Naive thymus-derived CD4-positive, alpha-beta T cell (primary cell): Measurements from ENCODE around the gene FRMD8. TPM values are rescaled to one million over a fixed set of nuclear protein-coding genes. Genes with fewer than 3 reads are reported as not detected.

Experiments
- ATAC-seq: fragments of 150-1000 bp; cut with Tn5 transposase; 2 replicates; pipeline ENCODE4 v1.10.0; 2021; ENCODE audit warnings: mild to moderate bottlenecking, moderate library complexity
- CTCF ChIA-PET: fragments of 350-600 bp; sonication (Branson Sonifier 250); formaldehyde crosslinking; loops from one replicate; lab custom pipeline; 2021; ENCODE audit warnings: antibody characterized with exemption; lab: Charles Lee
- POLR2A ChIA-PET: fragments of 350-600 bp; sonication (Branson Sonifier 250); formaldehyde crosslinking; loops from one replicate; lab custom pipeline; 2021; ENCODE audit warnings: antibody characterized with exemption, inconsistent platforms; lab: Charles Lee
- DNase-seq, 9 donors: peaks; one replicate each; pipeline versions ENCODE4 v3.0.0 to v3.0.0-alpha.2; 2020 to 2022; ENCODE audit warnings: mixed read lengths in 1 of 9
- H3K27ac ChIP-seq: one replicate; pipeline ENCODE4 v1.7.0; 2013; ENCODE audit warnings: mild to moderate bottlenecking, low read depth, low read length, moderate library complexity
- H3K27me3 ChIP-seq, 2 donors: one replicate each; pipeline ENCODE4 v1.7.0; 2013; ENCODE audit warnings: low read length in 2 of 2, mild to moderate bottlenecking in 2 of 2, moderate library complexity in 2 of 2; ENCODE audit not compliant: control insufficient read depth in 2 of 2, insufficient read depth in 2 of 2
- H3K36me3 ChIP-seq, 3 experiments: 1 replicate in 2 of 3; 2 replicates in 1 of 3; pipeline ENCODE4 v1.7.0; 2013; ENCODE audit warnings: low read length in 3 of 3, mild to moderate bottlenecking in 3 of 3, moderate library complexity in 1 of 3; ENCODE audit not compliant: insufficient read depth in 3 of 3, control insufficient read depth in 2 of 3
- H3K4me1 ChIP-seq, 2 donors: one replicate each; pipeline ENCODE4 v1.7.0; 2013; ENCODE audit warnings: low read length in 2 of 2, mild to moderate bottlenecking in 2 of 2, moderate library complexity in 1 of 2; ENCODE audit not compliant: control insufficient read depth in 2 of 2, insufficient read depth in 2 of 2
- H3K4me3 ChIP-seq: 2 replicates; pipeline ENCODE4 v1.7.0; 2013; ENCODE audit warnings: mild to moderate bottlenecking, low read length
- H3K9me3 ChIP-seq, 3 experiments: 1 replicate in 2 of 3; 2 replicates in 1 of 3; pipeline ENCODE4 v1.7.0; 2013; ENCODE audit warnings: low read length in 3 of 3; ENCODE audit not compliant: control insufficient read depth in 2 of 3
- H3K27ac Mint-ChIP-seq, 9 donors: one replicate each; pipeline ENCODE4 v1.8.0; 2020 to 2022; ENCODE audit warnings: mixed read lengths in 9 of 9, mild to moderate bottlenecking in 8 of 9, moderate library complexity in 5 of 9, inconsistent platforms in 2 of 9
- H3K27me3 Mint-ChIP-seq, 5 donors: one replicate each; pipeline ENCODE4 v1.8.0; 2021 to 2022; ENCODE audit warnings: mixed read lengths in 5 of 5, mild to moderate bottlenecking in 1 of 5
- H3K36me3 Mint-ChIP-seq, 5 donors: one replicate each; pipeline ENCODE4 v1.8.0; 2020 to 2022; ENCODE audit warnings: mixed read lengths in 5 of 5, mild to moderate bottlenecking in 3 of 5, inconsistent platforms in 1 of 5
- H3K4me1 Mint-ChIP-seq, 7 donors: one replicate each; pipeline ENCODE4 v1.8.0; 2020 to 2022; ENCODE audit warnings: mixed read lengths in 7 of 7, mild to moderate bottlenecking in 3 of 7, inconsistent platforms in 1 of 7
- H3K4me3 Mint-ChIP-seq, 10 donors: one replicate each; pipeline ENCODE4 v1.8.0; 2020 to 2022; ENCODE audit warnings: mild to moderate bottlenecking in 10 of 10, mixed read lengths in 10 of 10, moderate library complexity in 6 of 10, inconsistent platforms in 2 of 10
- H3K9me3 Mint-ChIP-seq, 11 donors: one replicate each; pipeline ENCODE4 v1.8.0; 2020 to 2022; ENCODE audit warnings: mixed read lengths in 11 of 11, mild to moderate bottlenecking in 4 of 11, inconsistent platforms in 1 of 11, moderate library complexity in 1 of 11
- intact Hi-C, 2 donors: fragments of 100-400 bp; cut with micrococcal nuclease; formaldehyde crosslinking; loops; one replicate each; pipeline ENCODE4 v1.15.1; 2023
- polyA plus RNA-seq, 2 donors: library from polyadenylated mRNA; unstranded; fragments of 300-500 nt; fragmentation: Illumina TruSeq; gene quantifications; one replicate each; pipeline ENCODE4 v1.2.3, GENCODE V29; 2021
- total RNA-seq, 6 experiments: library from RNA in 5 of 6; stranded (reverse) in 5 of 6; gene quantifications; 1 replicate in 5 of 6; 2 replicates in 1 of 6; pipeline ENCODE4 v1.2.3 and lab custom pipeline; 2021 to 2026

FRMD8 gene
- total and polyA plus RNA-seq, 7 experiments from 2014 or later: 28.9 to 66.8 (median 44.7) TPM

DNA sequence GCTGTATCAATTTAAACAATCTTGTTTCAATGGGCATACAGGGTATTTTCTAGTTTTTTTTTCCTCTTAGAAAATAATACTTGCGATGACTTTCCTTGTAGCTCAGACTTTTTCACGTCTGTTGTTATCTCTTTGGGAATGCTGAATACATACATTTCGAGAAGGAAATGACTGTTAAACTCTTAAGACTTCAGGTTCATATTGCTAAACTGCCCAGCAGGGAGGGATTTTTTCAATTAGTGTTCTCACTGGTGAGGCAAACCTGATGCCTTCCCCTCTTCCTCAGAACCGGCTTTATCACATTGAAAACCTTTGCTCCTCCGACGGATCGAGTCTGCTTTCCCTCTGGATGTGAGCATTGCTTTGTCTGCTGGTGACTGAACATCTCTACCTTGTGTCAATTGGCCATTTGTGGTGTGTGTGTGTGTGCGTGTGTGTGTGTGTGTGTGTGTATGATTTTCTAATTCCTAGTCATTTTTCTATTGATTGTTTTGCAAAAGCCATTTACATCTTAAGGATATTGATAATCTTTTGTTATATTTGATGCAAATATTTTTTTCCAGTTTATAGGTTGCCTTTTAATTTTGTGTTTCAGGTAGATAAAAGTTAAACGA, 42.7 kb downstream of the FRMD8 start:
- ChIA-PET CTCF (interaction anchor here (0.5 to 1.3 kb wide), 6 partner anchors 8 to 980 kb away, joined by 3 to 4 read pairs (median 3); no protein-coding TSS in a partner anchor), POLR2A (interaction anchor here (1.2 to 21.7 kb wide), 5 partner anchors 12 to 70 kb away, joined by 4 to 2591 read pairs (median 278); partner anchors contain the start of genes FRMD8, MALAT1 and SLC25A45)
- Mint-ChIP-seq H3K4me1 (peaks cover 57 to 85% (median 73%) of the 10 kb centered on the region in 7 donors), H3K27ac (peak overlapping the region; percentile 97 to 100 (median 99)), H3K27me3 (peaks cover 0 to 15% (median 0%) of the 10 kb centered on the region in 5 donors), H3K9me3 (peaks cover 0 to 8% (median 0%) of the 10 kb centered on the region in 11 donors), H3K36me3 (peaks cover 4 to 53% (median 20%) of the 10 kb centered on the region in 5 donors), H3K4me3 (peak overlapping the region; percentile 91 to 100 (median 95))
- H3K4me1 ChIP-seq: peaks cover 63 to 67% of the 10 kb centered on the region in 2 donors
- no peaks in the 10 kb centered on the region for H3K27me3 ChIP-seq
- H3K9me3 ChIP-seq: no peaks in the 10 kb centered on the region
- H3K4me3 ChIP-seq: peak overlapping the region; percentile 74
- ATAC-seq (no peak), DNase-seq (no peak)
- H3K36me3 ChIP-seq: no peaks in the 10 kb centered on the region
- peak overlapping the region; percentile 98 for H3K27ac ChIP-seq
- intact Hi-C loops: loop anchor here in 1 of 2 donors (10.0 kb wide), 1 partner anchor 654 kb away; the partner anchor contains the start of gene SF1

DNA sequence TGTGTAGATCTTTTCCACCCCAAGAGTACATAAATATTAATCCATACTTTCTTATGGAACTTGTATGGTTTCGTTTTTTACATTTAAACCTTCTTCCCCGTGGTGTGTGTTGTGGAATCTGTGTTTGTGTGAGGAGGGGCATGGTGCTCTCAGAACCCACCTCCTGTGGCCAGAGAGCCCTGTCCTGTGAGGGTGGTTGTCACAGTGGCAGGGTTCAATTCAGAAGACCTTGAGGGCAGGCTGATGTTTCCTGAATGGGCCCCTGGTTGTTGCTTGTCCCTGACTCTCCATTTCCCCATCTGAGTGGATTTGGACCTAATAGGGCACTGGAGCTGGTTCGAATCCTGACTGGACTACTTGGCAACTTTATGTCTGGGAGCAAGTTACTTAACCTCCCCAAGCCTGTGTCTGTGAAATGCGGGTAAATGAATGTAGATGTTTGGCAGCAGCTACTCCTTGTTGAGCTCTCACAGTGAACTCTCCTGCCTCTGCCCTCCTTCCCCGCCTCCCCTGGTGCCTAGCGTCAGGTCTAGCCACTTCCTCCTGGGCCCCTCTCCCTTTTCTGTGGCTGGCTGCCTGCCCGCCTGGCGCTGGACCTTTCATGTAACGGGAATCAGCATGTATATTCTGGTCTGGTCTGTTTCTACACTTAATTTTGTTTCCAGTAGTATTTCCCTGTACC, 43.4 kb downstream of the FRMD8 start:
- POLR2A ChIA-PET: interaction anchor here (0.7 to 21.7 kb wide), 12 partner anchors 11 to 97 kb away, joined by 3 to 2591 read pairs (median 5); partner anchors contain the start of genes DPF2, MALAT1 and SLC25A45
- ATAC-seq: no peak
- intact Hi-C loops: loop anchor here in 1 of 2 donors (1.0 to 10.0 kb wide), 2 partner anchors 67 to 655 kb away; partner anchors contain the start of gene SF1
- peaks cover 0 to 8% (median 0%) of the 10 kb centered on the region in 5 donors for H3K27me3 Mint-ChIP-seq
- H3K4me1 ChIP-seq: peaks cover 63 to 67% of the 10 kb centered on the region in 2 donors
- peaks cover 0 to under 1% (median 0%) of the 10 kb centered on the region in 3 experiments for H3K36me3 ChIP-seq
- H3K36me3 Mint-ChIP-seq: peaks cover 0 to 52% (median 17%) of the 10 kb centered on the region in 5 donors
- peak overlapping the region; percentile 74 for H3K4me3 ChIP-seq
- H3K27ac Mint-ChIP-seq: peak overlapping the region; percentile 97 to 100 (median 99)
- peaks cover 63 to 86% (median 80%) of the 10 kb centered on the region in 7 donors for H3K4me1 Mint-ChIP-seq
- no peaks in the 10 kb centered on the region for H3K27me3 ChIP-seq
- H3K4me3 Mint-ChIP-seq: peak overlapping the region; percentile 80 to 100 (median 94)
- peaks cover 0 to 4% (median 0%) of the 10 kb centered on the region in 11 donors for H3K9me3 Mint-ChIP-seq
- CTCF ChIA-PET: interaction anchor here (0.5 to 1.6 kb wide), 4 partner anchors 9 to 68 kb away, joined by 3 to 19 read pairs (median 3); no protein-coding TSS in a partner anchor
- peak in 7 of 9 donors; percentile 42 to 54 (median 48) for DNase-seq
- H3K9me3 ChIP-seq: no peaks in the 10 kb centered on the region
- H3K27ac ChIP-seq: peak overlapping the region; percentile 98

DNA sequence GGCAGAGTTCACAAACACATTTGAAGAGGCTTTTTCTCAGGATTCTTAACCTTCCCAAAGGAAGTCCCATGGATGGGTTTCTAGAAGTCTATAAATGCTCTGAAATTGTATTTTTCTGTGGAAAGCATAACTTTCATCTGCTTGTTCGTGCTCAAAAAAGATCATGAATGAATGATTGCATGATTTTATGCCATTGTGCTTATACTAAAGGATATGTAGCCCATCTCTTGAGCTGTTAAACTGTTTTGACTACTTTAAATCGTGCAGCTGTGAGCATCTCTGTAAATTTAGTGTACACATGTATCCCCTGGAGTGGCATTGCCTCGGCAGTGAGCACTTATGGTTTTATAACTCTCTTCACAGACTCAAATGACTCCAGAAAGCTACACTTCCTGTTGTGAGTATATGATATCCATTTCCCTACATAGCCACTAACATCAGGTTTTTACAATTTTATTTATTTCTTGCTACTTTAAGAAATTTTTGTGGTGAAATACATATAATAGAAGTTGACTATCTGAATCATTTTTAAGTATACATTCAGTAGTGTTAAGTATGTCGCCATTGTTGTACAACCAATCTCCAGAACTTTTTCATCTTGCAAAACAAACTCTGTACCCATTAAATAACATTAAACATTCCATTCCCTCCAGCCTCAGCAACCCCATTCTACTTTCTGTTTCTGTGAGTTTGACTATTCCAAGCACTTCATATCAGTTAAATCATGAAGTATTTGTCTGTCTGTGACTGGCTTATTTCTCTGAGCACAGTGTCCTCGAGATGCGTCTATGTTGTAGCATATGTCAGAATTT, 44.2 kb downstream of the FRMD8 start:
- Histone ChIP-seq H3K27me3 (no peaks in the 10 kb centered on the region), H3K4me1 (peaks cover 63 to 67% of the 10 kb centered on the region in 2 donors), H3K9me3 (no peaks in the 10 kb centered on the region), H3K4me3 (peak overlapping the region; percentile 74), H3K36me3 (peaks cover 0 to 8% (median 0%) of the 10 kb centered on the region in 3 experiments), H3K27ac (peak overlapping the region; percentile 98)
- DNase-seq (peak in 8 of 9 donors; percentile 20 to 60 (median 38)), ATAC-seq (no peak)
- intact Hi-C loops: loop anchor here in 1 of 2 donors (1.0 kb wide), 1 partner anchor 67 kb away; no protein-coding TSS in a partner anchor
- peaks cover 0 to 48% (median 16%) of the 10 kb centered on the region in 5 donors for H3K36me3 Mint-ChIP-seq
- no peaks in the 10 kb centered on the region for H3K9me3 Mint-ChIP-seq
- H3K4me1 Mint-ChIP-seq: peaks cover 62 to 93% (median 85%) of the 10 kb centered on the region in 7 donors
- ChIA-PET CTCF (interaction anchor here (0.6 to 1.6 kb wide), 3 partner anchors 9 to 68 kb away, joined by 3 to 19 read pairs (median 3); no protein-coding TSS in a partner anchor), POLR2A (interaction anchor here (0.6 to 21.7 kb wide), 14 partner anchors 10 to 169 kb away, joined by 3 to 2591 read pairs (median 4); partner anchors contain the start of genes DPF2, MALAT1, POLA2 and SLC25A45)
- peaks cover 0 to 3% (median 0%) of the 10 kb centered on the region in 5 donors for H3K27me3 Mint-ChIP-seq
- peak overlapping the region; percentile 97 to 100 (median 99) for H3K27ac Mint-ChIP-seq
- H3K4me3 Mint-ChIP-seq: peak overlapping the region; percentile 80 to 100 (median 94)

DNA sequence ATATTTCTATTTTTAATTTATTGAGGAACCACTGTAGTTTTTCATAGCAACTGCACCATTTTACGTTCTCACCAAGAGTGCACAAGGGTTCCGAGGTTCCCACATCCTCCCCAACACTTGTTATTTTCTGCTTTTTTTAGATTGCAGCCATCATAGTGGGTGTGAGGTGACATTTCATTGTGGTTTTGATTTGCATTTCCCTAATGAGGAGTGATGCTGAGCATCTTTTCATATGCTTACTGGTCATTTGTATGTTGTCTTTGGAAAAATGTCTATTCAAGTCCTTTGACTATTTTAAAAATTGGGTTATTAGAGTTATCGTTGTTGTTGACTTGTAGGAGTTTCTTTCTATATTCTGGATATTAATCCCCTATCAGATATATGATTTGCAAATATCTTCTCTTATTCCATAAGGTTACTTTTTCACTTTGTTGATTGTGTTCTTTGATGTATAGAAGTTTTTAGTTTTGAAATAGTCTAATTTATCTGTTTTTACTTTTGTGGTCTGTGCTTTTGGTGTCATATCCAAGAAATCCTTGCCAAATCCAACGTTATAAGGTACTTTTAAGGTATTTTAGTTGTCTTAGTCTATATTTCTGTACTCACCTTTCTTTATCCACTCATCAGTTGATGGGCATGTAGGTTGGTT, 45.1 kb downstream of the FRMD8 start:
- peaks cover 61 to 93% (median 85%) of the 10 kb centered on the region in 7 donors for H3K4me1 Mint-ChIP-seq
- H3K4me3 ChIP-seq: no peak overlapping the region
- no peaks in the 10 kb centered on the region for H3K9me3 ChIP-seq
- peak; percentile 28 for ATAC-seq
- CTCF ChIA-PET: interaction anchor here (0.8 to 1.5 kb wide), 5 partner anchors 11 to 80 kb away, joined by 3 to 42 read pairs (median 4); partner anchors contain the start of gene MALAT1
- intact Hi-C loops: no loop called here
- peaks cover 61 to 65% of the 10 kb centered on the region in 2 donors for H3K4me1 ChIP-seq
- peak overlapping the region; percentile 98 for H3K27ac ChIP-seq
- no peaks in the 10 kb centered on the region for H3K9me3 Mint-ChIP-seq
- no peaks in the 10 kb centered on the region for H3K27me3 ChIP-seq
- peak overlapping the region; percentile 74 to 100 (median 94) for H3K27ac Mint-ChIP-seq
- peaks cover 0 to 18% (median 0%) of the 10 kb centered on the region in 3 experiments for H3K36me3 ChIP-seq
- H3K4me3 Mint-ChIP-seq: peak overlapping the region; percentile 51 to 100 (median 70)
- H3K27me3 Mint-ChIP-seq: no peaks in the 10 kb centered on the region
- peaks cover 0 to 45% (median 11%) of the 10 kb centered on the region in 5 donors for H3K36me3 Mint-ChIP-seq
- peak in 8 of 9 donors; percentile 27 to 77 (median 71) for DNase-seq
- POLR2A ChIA-PET: interaction anchor here (0.7 to 1.5 kb wide), 9 partner anchors 10 to 621 kb away, joined by 3 to 61 read pairs (median 9); partner anchors contain the start of genes MALAT1 and NEAT1

DNA sequence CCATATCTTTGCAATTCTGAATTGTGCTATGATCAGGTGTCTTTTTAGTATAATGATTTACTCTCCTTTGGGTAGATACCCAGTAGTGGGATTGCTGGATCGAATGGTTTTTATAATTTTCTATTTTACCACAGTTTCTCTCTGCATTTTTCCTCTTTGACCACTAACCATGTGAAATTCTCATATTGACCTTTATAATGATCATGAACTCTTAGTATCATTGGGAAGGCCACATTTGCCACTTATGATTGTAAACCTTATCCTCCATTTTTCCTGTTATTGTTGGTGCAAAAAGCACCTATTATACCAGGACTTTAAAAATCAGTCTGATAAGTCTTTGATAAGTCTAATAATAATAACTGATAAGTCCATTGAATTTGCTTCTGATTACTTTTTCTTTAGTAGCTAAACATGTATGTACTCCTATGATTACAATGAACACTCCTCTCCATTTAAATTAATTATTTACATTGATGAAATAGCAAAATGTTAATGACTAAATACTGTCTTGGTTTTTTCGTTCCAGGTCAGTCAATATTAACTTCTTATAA, 45.7 kb downstream of the FRMD8 start:
- Histone ChIP-seq H3K27ac (peak overlapping the region; percentile 98), H3K4me3 (no peak overlapping the region), H3K9me3 (no peaks in the 10 kb centered on the region), H3K36me3 (peaks cover 0 to 20% (median under 1%) of the 10 kb centered on the region in 3 experiments), H3K27me3 (no peaks in the 10 kb centered on the region), H3K4me1 (peaks cover 55 to 59% of the 10 kb centered on the region in 2 donors)
- H3K27ac Mint-ChIP-seq: peak overlapping the region; percentile 74 to 100 (median 94)
- H3K9me3 Mint-ChIP-seq: no peaks in the 10 kb centered on the region
- peak overlapping the region in 9 of 10 donors; percentile 23 to 100 (median 57) for H3K4me3 Mint-ChIP-seq
- DNase-seq (no peak), ATAC-seq (no peak)
- H3K4me1 Mint-ChIP-seq: peaks cover 57 to 90% (median 84%) of the 10 kb centered on the region in 7 donors
- CTCF ChIA-PET: interaction anchor here (0.6 to 1.5 kb wide), 13 partner anchors 8 to 85 kb away, joined by 3 to 42 read pairs (median 4); partner anchors contain the start of genes FRMD8 and MALAT1
- peaks cover 0 to 40% (median 6%) of the 10 kb centered on the region in 5 donors for H3K36me3 Mint-ChIP-seq
- POLR2A ChIA-PET: interaction anchor here (0.6 to 1.5 kb wide), 13 partner anchors 9 to 620 kb away, joined by 3 to 61 read pairs (median 6); partner anchors contain the start of genes MALAT1 and NEAT1
- H3K27me3 Mint-ChIP-seq: no peaks in the 10 kb centered on the region
- intact Hi-C loops: no loop called here
